Activated gamma-delta T cell (primary cell): ENCODE measurements around the gene MAGI1.
"Not testable (repeated sequence)": the region's sequence is repeated elsewhere in the genome, so short reads cannot be mapped to it uniquely, and the experiment has no call there.

Experiments used
- DNase-seq: peaks from one replicate; lab custom pipeline; 2025; lab: John Stamatoyannopoulos, UW

The MAGI1 gene

GRCh38 chr3:65623362-65623761 lies 415.4 kb downstream of the MAGI1 start:
- DNase-seq: no peak

- no peak for DNase-seq
These were observed 418.8 kb downstream of the MAGI1 start for GRCh38 chr3:65619888-65620287.

GRCh38 chr3:65619451-65619881 lies 419.3 kb downstream of the MAGI1 start:
- DNase-seq: no peak

- DNase-seq: no peak
These were observed 420.1 kb downstream of the MAGI1 start for GRCh38 chr3:65618599-65618998.

- DNase-seq: no peak
These were observed 420.9 kb downstream of the MAGI1 start for GRCh38 chr3:65617787-65618186.

GRCh38 chr3:65617209-65617608 lies 421.5 kb downstream of the MAGI1 start:
- DNase-seq: no peak

- DNase-seq: no peak
These were observed 422.2 kb downstream of the MAGI1 start for GRCh38 chr3:65616563-65616962.

GRCh38 chr3:65615329-65615728 lies 423.4 kb downstream of the MAGI1 start:
- no peak for DNase-seq

GRCh38 chr3:65614585-65614984 lies 424.1 kb downstream of the MAGI1 start:
- DNase-seq: no peak

GRCh38 chr3:65607965-65608460 lies 430.7 kb downstream of the MAGI1 start:
- not testable (repeated sequence) for DNase-seq

- no peak for DNase-seq
These were observed 431.6 kb downstream of the MAGI1 start for GRCh38 chr3:65607101-65607500.

- no peak for DNase-seq
These were observed 432.8 kb downstream of the MAGI1 start for GRCh38 chr3:65605876-65606432.

- no peak for DNase-seq
These were observed 433.7 kb downstream of the MAGI1 start for GRCh38 chr3:65604863-65605526.

GRCh38 chr3:65603631-65604030 lies 435.1 kb downstream of the MAGI1 start:
- no peak for DNase-seq

GRCh38 chr3:65600888-65601287 lies 437.8 kb downstream of the MAGI1 start:
- DNase-seq: no peak

- DNase-seq: no peak
These were observed 440.7 kb downstream of the MAGI1 start for GRCh38 chr3:65597952-65598413.

GRCh38 chr3:65597226-65597951 lies 441.3 kb downstream of the MAGI1 start:
- no peak for DNase-seq

- DNase-seq: no peak
These were observed 442.0 kb downstream of the MAGI1 start for GRCh38 chr3:65596571-65597225.

GRCh38 chr3:65596029-65596300 lies 442.8 kb downstream of the MAGI1 start:
- no peak for DNase-seq

- DNase-seq: no peak
These were observed 443.3 kb downstream of the MAGI1 start for GRCh38 chr3:65595222-65596028.
